Prostate gland (tissue), 2 donors: ENCODE measurements around the gene ST6GALNAC3. TPM values are rescaled to one million over a fixed set of nuclear protein-coding genes. Genes with fewer than 3 reads are reported as not detected.
"Not testable (repeated sequence)": the region's sequence is repeated elsewhere in the genome, so short reads cannot be mapped to it uniquely, and the experiment has no call there.

ENCODE experiments used
- DNase-seq: peaks from one replicate; pipeline ENCODE4 v3.0.0-alpha.2; 2019; ENCODE audit warnings: low spot score
- H3K27ac ChIP-seq, 2 donors: fragments of 200-600 bp; sonication (generic); 2 replicates each; pipeline ENCODE4 v1.5.1; 2017 to 2019
- H3K27me3 ChIP-seq: fragments of 200-600 bp; sonication (generic); replicated peaks from 2 replicates; pipeline ENCODE4 v1.5.1; 2019; ENCODE audit not compliant: insufficient read depth
- H3K36me3 ChIP-seq, 2 donors: fragments of 200-600 bp; sonication (generic); 1 replicate in 1 of 2; 2 replicates in 1 of 2; pipeline versions ENCODE4 v1.5.1 to v1.8.1; 2017 to 2019
- H3K4me1 ChIP-seq: fragments of 200-600 bp; sonication (generic); replicated peaks from 2 replicates; pipeline ENCODE4 v1.5.1; 2019
- H3K4me3 ChIP-seq, 2 donors: fragments of 200-600 bp; sonication (generic); 2 replicates each; pipeline ENCODE4 v1.5.1; 2017 to 2019
- H3K9me3 ChIP-seq: fragments of 200-600 bp; sonication (generic); 2 replicates; pipeline ENCODE4 v1.5.1; 2017
- CTCF ChIP-seq, 4 experiments: fragments of 200-600 bp in 2 of 4; fragments of 450-650 bp in 2 of 4; sonication (generic) in 2 of 4; IDR thresholded peaks; 1 replicate in 3 of 4; 2 replicates in 1 of 4; pipeline ENCODE4 v1.5.1; 2016 to 2019; ENCODE audit warnings: antibody characterized with exemption in 4 of 4, mild to moderate bottlenecking in 2 of 4, moderate library complexity in 2 of 4
- POLR2A ChIP-seq: fragments of 450-650 bp; IDR thresholded peaks from one replicate; pipeline ENCODE4 v1.6.1; 2016; ENCODE audit warnings: antibody characterized with exemption, mild to moderate bottlenecking
- POLR2AphosphoS5 ChIP-seq: sonication (generic); formaldehyde crosslinking; IDR thresholded peaks from one replicate; pipeline ENCODE4 v1.6.1; 2017; ENCODE audit warnings: antibody characterized with exemption
- WGBS: methylation state at CpG from one replicate; pipeline ENCODE4 v1.1.5; 2018; 5-methylcytosine and 5-hydroxymethylcytosine counted together
- intact Hi-C: fragments of 100-400 bp; cut with DNase I; formaldehyde crosslinking; loops from one replicate; pipeline ENCODE4 v1.14.2; 2022
- total RNA-seq, 2 donors: library from RNA; depleted of rRNA; stranded (reverse); fragments of >200 nt; gene quantifications; one replicate each; pipeline ENCODE4 v1.1.0, GENCODE V29; 2016

ST6GALNAC3 gene
- total RNA-seq, 2 donors from 2014 or later = 0.41 to 0.80 TPM

GRCh38 chr1:76240316-76240715, 165.8 kb downstream of the ST6GALNAC3 start:
- Histone ChIP-seq H3K9me3 (no peaks in the 10 kb centered on the region), H3K4me1 (no peaks in the 10 kb centered on the region), H3K27me3 (no peaks in the 10 kb centered on the region), H3K4me3 (no peak overlapping the region), H3K36me3 (no peaks in the 10 kb centered on the region), H3K27ac (no peak overlapping the region)
- intact Hi-C loops = no loop called here
- 20% methylated on average over 1 of the region's 1 CpG for WGBS
- DNase-seq = no peak
- TF ChIP-seq POLR2AphosphoS5 = no peak
- no peak for TF ChIP-seq POLR2A
- TF ChIP-seq CTCF (IDR thresholded peaks at IDR 0.05) = no peak

GRCh38 chr1:76242587-76242986, 168.0 kb downstream of the ST6GALNAC3 start:
- DNase-seq, H3K4me3 ChIP-seq, H3K36me3 ChIP-seq, H3K4me1 ChIP-seq, H3K27ac ChIP-seq, intact Hi-C loops, H3K27me3 ChIP-seq, H3K9me3 ChIP-seq: not testable (repeated sequence)
- WGBS = 62% methylated on average over 1 of the region's 1 CpG

- H3K36me3 ChIP-seq = no peaks in the 10 kb centered on the region
- intact Hi-C loops = no loop called here
Observed at GRCh38 chr1:76247261-76247852, 172.8 kb downstream of the ST6GALNAC3 start.

GRCh38 chr1:76250271-76250670, 175.7 kb downstream of the ST6GALNAC3 start:
- TF ChIP-seq CTCF (IDR thresholded peaks at IDR 0.05) (no peak), POLR2A (no peak), POLR2AphosphoS5 (no peak)
- H3K27ac ChIP-seq = no peak overlapping the region
- no peaks in the 10 kb centered on the region for H3K27me3 ChIP-seq
- no peaks in the 10 kb centered on the region for H3K4me1 ChIP-seq
- no peak overlapping the region for H3K4me3 ChIP-seq
- DNase-seq = no peak
- no peaks in the 10 kb centered on the region for H3K9me3 ChIP-seq
- H3K36me3 ChIP-seq = no peaks in the 10 kb centered on the region
- WGBS = 18% methylated on average over 2 of the region's 2 CpGs
- intact Hi-C loops = no loop called here

More at GRCh38 chr1:76247261-76247852, 172.8 kb downstream of the ST6GALNAC3 start:
- no peak for TF ChIP-seq POLR2A
- no peak for TF ChIP-seq CTCF (IDR thresholded peaks at IDR 0.05)
- no peak for TF ChIP-seq POLR2AphosphoS5
- no peak overlapping the region for H3K27ac ChIP-seq
- no peak overlapping the region for H3K4me3 ChIP-seq
- H3K27me3 ChIP-seq = no peaks in the 10 kb centered on the region
- H3K4me1 ChIP-seq = no peaks in the 10 kb centered on the region
- no peak for DNase-seq
- WGBS = 72% methylated on average over 5 of the region's 5 CpGs
- no peaks in the 10 kb centered on the region for H3K9me3 ChIP-seq

- intact Hi-C loops = no loop called here
- Histone ChIP-seq H3K27me3 (no peaks in the 10 kb centered on the region), H3K9me3 (no peaks in the 10 kb centered on the region), H3K4me3 (no peak overlapping the region), H3K4me1 (no peaks in the 10 kb centered on the region), H3K27ac (no peak overlapping the region), H3K36me3 (no peaks in the 10 kb centered on the region)
- TF ChIP-seq CTCF (IDR thresholded peaks at IDR 0.05) (no peak), POLR2AphosphoS5 (no peak), POLR2A (no peak)
- 85% methylated on average over 3 of the region's 3 CpGs for whole genome bisulfite sequencing
- DNase-seq = no peak
Observed at GRCh38 chr1:76252431-76252830, 177.9 kb downstream of the ST6GALNAC3 start.
